ENCODE data around the gene TRPM2.
"Not testable (repeated sequence)": the region's sequence is repeated elsewhere in the genome, so short reads cannot be mapped to it uniquely, and the experiment has no call there.

TRPM2 gene

GRCh38 chr21:44356636-44357035 is 3.2 kb downstream of the TRPM2 start:
- no peak for TF ChIP-seq CTCF (IDR thresholded peaks at IDR 0.05; ENCODE audit: low read depth, low read length, missing control alignments)
- no peak for DNase-seq (ENCODE audit: low read depth)
- no peak overlapping the region for H3K4me3 ChIP-seq (ENCODE audit: low read depth, low read length)

GRCh38 chr21:44357064-44357837 is 3.8 kb downstream of the TRPM2 start:
- TF ChIP-seq CTCF (IDR thresholded peaks at IDR 0.05; ENCODE audit: low read depth, low read length, missing control alignments) = no peak
- DNase-seq (ENCODE audit: low read depth) = no peak
- no peak overlapping the region for H3K4me3 ChIP-seq (ENCODE audit: low read depth, low read length)

- H3K4me3 ChIP-seq (ENCODE audit: low read depth, low read length) = no peak overlapping the region
- TF ChIP-seq CTCF (IDR thresholded peaks at IDR 0.05; ENCODE audit: low read depth, low read length, missing control alignments) = no peak
- no peak for DNase-seq (ENCODE audit: low read depth)
Observed at GRCh38 chr21:44359396-44359795, 6.0 kb downstream of the TRPM2 start.

GRCh38 chr21:44360159-44360558 is 6.7 kb downstream of the TRPM2 start:
- H3K4me3 ChIP-seq (ENCODE audit: low read depth, low read length) = no peak overlapping the region
- no peak for DNase-seq (ENCODE audit: low read depth)
- no peak for TF ChIP-seq CTCF (IDR thresholded peaks at IDR 0.05; ENCODE audit: low read depth, low read length, missing control alignments)

GRCh38 chr21:44361903-44362302 is 8.5 kb downstream of the TRPM2 start:
- DNase-seq (ENCODE audit: low read depth); H3K4me3 ChIP-seq (ENCODE audit: low read depth, low read length): not testable (repeated sequence)

- no peak overlapping the region for H3K4me3 ChIP-seq (ENCODE audit: low read depth, low read length)
- TF ChIP-seq CTCF (IDR thresholded peaks at IDR 0.05; ENCODE audit: low read depth, low read length, missing control alignments) = no peak
Observed at GRCh38 chr21:44363278-44363677, 9.9 kb downstream of the TRPM2 start.

GRCh38 chr21:44364151-44365053 is 11.0 kb downstream of the TRPM2 start:
- DNase-seq (ENCODE audit: low read depth) = no peak

More at GRCh38 chr21:44363278-44363677, 9.9 kb downstream of the TRPM2 start:
- no peak for DNase-seq (ENCODE audit: low read depth)

More at GRCh38 chr21:44364151-44365053, 11.0 kb downstream of the TRPM2 start:
- no peak for TF ChIP-seq CTCF (IDR thresholded peaks at IDR 0.05; ENCODE audit: low read depth, low read length, missing control alignments)
- H3K4me3 ChIP-seq (ENCODE audit: low read depth, low read length) = no peak overlapping the region
